ENCODE measurements around the gene RIPOR3.
"Not testable (repeated sequence)": the region's sequence is repeated elsewhere in the genome, so short reads cannot be mapped to it uniquely, and the experiment has no call there.

Gene RIPOR3

DNA sequence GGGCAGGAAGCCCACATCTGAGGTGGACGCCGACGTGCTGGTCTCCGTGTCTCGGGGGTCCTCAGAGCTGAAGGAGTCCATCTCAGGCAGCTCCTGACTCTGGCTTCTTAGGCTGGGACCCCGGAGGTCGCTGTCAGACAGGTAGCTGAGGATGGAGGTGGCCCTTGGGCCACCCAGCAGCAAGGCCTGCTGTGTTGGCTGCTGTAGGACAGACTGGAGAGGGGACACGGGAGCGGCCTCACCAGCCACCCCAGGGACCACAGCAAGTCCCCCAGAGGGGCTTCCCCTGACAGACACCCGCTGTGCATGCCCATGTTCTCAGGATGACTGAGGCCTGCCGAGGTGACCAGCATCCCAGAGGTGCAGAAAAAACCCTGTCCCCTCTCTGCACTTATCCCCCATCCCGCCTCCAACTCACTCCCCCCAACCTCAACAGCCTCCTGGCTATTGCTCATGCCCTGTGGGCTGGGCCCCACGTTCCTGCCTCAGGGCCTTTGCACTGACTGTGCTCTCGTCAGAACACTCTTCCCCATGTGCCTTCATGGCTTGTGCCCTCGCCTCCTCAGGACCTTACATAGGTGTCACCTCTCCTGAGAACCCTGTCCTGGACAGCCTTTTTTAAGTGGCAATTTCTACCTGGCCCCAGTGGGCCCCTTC lies 88.8 kb downstream of the RIPOR3 start:
- DNase-seq: no peak

DNA sequence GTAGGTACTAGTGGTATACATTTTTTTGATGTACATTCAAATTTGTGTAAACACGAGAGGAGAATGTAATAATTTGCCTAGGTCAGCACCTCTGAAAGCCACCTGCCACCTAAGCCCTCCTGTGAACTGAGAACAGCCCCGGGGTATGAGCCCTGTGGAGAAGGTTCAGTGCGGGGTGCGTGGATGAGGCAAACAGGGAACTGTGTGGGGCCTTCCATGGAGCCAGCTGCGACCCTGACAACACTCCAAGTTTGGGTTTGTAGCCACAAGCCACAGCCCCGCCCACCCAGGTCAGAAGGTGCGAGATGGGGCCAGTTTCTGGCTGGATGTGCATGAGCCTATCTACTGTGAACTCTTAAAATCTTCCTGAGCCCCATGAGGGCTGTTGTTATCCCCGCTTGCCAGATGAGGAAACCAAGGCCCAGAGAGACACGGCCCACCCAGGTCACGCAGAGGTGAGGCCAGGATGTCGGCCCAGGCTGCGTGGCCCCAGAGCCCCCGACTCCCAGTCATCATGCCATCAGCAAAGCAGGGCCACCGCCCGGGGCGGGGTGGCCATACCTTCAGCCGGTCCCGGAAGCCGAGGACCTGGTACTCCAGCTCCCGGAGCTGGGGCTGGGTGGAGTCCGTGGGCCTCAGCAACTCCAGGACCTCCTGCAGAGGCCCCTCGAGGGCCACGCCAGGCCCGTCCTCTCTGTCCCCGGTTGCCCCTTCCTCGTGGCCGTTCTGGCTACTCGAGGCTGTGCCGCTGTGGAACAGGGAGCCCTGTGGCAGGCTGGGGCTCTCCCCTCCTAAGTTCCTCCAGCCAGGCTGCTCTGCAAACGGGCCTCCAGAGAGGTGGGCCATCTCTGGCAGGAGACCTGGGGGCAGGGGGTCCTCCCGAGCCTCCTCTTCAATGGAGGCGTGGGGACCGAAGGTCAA lies 89.6 kb downstream of the RIPOR3 start:
- DNase-seq: no peak

DNA sequence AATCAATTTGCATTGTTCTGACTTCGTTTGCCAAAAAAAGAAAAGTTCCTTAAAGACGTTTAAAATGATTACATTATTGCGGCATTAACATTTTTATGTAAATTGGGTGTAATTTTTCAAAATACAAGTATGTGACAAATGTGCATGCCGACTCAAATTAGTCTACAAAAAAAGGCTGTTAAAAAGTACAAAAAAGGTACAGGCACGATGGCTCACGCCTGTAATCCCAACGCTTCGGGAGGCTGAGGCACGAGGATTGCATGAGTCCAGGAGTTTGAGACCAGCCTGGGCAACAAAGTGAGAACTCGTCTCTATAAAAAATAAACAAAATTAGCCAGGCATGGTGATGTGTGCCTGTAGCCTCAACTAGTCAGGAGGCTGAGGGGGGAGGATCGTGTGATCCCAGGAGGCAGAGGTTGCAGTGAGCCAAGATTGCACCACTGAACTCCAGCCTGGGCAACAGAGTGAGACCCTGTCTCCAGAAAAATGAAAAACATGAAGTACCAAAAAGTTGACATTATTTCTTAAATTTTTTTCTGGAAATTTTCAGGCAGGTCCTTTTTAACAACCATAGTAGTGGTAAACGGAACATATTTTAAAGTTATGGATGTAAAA lies 91.0 kb downstream of the RIPOR3 start:
- no peak for DNase-seq

DNA sequence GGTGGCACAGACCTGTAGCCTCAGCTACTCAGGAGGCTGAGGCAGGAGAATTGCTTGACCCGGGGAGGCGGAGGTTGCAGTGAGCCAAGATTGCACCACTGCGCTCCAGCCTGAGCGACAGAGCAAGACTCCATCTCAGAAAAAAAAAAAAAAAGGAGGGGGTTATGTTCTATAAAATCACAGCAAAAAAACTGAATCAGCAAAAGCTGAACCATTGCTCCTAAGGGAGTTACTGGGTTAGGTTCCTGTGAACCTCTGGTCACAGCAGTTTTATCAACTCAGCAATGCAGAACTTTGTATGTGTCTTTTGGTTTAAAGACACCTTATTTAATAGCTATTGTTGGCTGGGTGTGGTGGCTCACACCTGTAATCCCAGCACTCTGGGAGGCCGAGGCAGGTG lies 92.6 kb downstream of the RIPOR3 start:
- not testable (repeated sequence) for DNase-seq

DNA sequence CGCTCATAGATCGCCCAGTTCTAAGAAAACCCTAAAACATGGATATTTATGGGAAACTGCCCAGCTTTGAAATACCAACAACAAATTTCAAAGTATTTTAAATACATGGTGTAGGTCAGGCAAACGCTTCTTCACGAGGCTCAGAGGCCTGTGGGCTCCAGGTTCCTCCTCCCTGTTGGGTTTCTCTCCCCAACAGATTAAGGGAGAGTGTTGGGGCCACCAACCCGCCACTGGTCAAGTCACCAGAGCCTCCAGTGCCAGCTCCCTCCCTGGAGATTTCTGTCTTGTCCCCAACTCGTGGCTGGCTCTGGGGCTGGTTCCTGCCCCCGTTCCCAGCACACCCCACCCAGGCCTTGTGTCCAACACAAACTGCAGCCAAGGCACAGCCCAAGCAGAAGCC lies 93.3 kb downstream of the RIPOR3 start:
- DNase-seq: no peak

DNA sequence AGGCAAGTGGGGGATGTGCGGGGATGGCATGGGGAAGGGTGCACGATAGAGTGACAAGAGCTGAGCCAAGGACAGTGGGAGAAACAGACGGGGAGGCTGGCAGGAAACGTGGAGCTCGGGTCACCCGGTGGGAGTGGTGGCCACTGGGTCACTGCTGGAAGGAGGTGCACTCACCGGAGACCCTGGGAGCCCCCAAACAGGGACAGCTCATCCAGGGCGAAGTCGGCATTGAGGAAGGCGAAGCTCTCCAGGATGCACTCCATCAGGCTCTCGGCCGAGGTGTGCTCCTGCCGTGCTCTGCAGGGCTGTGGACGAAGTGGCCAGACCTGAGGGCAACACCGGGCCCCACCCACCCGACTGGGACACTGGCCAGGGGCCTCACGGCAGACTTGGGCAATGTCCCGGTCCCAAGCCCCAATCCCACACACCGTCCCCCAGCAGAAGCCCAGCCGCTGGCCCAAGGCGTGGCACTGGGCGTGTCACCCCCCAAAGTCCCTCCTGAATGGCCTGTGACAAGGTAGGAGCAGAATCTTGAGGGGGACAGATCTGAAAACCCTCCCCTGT lies 93.9 kb downstream of the RIPOR3 start:
- no peak for DNase-seq

DNA sequence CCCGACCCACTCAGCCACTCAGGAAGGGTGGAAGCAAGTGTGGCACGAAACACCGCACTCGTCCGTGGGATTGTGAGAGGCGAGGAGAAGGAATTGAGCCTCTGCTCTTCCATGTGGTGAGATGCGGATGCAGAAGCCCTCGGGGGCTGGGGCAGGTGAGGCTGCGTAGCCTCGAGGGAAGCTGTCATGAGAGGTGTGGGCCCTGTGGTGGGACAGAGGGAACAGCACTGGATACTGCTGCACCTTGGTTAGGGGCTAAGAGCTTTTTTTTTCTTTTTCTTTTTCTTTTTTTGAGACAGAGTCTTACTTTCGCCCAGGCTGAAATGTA lies 94.7 kb downstream of the RIPOR3 start:
- no peak for DNase-seq

DNA sequence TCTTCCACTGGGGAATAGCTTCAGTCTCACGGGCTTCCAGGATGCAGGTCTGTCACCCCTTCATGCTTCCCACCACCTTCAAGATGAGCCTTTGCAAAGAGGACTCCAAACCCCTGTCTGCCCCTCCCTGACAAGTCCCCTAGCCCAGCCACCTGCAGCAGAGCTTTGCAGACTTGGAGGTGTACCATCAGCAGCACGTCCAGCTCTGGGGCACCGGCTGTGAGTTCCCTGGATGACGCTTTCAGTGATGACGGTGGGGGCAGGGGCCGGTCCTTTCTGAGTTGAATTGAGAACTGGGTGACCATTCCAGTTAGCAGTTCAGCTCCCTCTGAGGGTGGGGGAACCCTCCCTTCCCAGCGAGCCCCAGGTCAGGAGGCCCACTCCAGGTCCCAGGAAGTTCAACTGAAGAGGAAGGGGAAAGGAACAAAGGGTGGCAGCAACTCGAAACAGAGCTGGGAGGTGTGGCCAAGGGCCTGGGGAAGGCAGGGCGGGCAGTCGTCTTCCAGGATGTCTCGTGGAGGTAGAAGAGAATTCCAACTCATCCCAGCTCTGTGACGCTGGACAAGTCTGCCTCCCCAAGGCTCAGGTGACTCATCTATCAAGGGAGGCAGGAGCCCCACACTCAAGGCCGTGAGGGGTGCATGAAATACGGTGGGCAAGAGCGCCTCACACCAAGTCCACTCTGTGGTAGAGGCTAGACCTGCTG lies 95.2 kb downstream of the RIPOR3 start:
- no peak for DNase-seq

DNA sequence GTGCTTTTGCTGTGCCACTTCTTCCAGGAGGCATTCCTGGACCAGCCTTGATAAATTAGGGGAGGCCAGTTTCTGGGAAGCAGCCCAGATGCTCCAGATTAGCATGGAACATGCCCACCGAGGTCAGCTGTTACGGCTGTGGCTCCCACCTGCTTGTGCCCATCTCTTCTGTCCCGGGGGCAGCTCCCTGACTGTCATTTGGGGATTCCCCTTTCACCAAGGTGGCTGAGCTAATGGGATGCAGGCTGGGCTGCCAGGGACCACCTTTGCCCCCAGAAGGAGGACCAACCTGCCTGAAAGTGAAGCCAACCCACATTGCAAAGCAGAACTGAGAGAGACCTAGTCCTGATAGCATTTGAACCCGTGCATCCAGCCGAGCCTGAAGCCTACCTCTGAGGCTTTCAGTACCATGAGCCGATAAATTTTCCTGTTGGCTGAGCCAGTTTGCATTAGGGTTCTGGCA lies 95.9 kb downstream of the RIPOR3 start:
- no peak for DNase-seq

DNA sequence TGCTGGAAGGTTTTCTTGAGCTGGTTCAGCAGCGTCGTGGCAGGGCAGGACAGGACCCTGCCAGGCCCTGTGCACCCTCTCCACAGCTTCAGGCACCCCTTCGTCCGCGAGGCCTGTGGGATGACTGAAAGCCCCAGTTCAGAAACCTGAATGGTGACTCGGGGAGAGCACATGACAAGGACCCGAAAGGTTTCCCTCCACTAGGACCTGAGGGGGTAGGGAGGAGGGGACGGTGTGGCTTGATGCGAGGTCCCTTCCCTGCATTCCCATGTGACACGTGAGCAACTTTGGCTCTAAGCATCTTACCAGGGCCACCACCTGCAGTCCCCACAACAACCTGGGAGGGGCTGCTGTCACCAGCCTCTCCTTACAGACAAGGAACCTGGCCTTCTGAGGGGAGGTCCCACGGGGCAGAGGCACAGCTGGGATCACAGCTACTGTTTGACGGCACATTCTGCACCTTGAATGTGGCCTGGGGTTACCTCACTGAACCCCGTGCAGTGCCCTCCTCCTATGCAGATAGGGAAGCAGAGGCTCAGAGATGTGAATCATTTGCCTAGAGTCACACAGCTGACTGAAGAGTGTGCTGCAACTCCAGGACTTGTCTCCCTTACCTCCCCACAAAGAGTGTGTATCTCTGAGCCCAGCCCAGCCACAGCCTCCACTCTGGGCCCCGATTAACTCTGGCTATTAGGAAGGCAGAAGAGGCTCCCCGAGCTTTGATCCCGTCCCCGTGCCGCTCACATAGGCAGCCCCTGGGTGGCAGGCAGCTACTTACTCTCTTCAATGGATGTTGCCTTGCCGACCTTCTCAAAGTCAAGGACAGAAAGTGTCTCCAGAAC lies 96.5 kb downstream of the RIPOR3 start:
- DNase-seq: no peak

DNA sequence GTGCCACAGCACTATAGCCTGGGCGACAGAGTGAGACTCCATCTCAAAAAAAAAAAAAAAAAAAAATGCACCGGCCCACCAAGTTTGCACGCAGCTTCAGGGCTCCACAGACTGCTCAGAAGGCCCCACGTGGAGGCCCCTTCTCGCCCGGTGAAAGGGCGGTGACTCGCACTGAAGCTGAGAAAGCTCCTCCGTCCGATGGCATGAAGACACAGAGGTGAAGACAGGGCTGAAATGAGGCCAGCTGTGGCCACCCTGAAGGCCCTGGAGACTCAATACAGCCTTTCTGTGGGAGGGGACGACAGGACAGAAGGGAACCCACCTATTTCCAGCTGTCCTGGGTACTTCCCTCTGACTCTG lies 97.1 kb downstream of the RIPOR3 start:
- DNase-seq: no peak

DNA sequence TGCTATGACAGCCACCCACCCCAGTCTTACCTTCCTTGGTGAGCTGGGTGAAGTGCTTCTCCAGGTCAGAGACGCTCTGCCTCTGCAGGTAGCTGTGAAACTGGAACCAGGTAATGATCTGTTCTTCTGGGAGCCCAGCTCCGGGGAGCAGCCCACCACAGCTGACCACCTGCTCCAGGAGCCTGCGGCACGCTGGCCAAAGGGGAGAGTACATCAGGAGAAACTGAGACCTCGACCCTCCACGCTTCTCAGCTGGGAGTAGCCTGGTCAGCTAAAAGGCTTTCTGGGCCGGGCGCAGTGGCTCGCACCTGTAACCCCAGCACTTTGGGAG lies 98.4 kb downstream of the RIPOR3 start:
- DNase-seq: no peak

DNA sequence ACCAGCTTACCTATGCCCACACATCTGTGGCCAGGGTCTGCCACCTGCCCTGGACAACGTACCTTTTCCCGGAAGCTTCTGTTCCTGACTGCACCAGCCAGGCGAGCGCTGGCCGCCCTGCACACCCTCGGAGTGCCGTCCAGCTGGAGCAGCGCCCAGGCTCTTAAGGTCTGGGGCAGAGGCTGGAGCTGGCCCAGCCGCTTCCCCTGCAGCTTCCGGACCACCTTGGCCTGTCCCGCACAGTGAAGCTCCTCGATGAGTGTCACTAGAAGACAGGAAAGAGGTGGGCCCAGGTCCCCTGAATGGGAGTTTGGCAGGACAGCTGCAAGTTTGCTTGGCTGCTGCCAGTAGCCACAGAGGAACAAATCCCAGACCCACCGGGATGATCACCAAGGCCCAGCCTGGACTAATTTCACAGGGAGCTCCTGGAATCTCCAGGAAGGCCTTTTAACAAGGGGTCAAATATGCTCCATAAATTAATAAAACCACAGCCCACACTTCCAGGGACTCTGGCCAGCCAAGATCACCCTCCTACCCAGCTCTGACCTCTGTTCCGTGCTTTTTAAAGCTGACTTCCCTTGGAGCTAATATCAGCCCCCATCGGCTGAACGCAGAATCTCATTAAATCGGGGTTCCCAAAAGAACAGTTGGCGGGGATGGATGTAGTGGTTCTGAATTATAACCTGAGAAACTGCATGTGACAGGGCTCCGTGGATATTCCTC lies 98.9 kb downstream of the RIPOR3 start:
- no peak for DNase-seq

DNA sequence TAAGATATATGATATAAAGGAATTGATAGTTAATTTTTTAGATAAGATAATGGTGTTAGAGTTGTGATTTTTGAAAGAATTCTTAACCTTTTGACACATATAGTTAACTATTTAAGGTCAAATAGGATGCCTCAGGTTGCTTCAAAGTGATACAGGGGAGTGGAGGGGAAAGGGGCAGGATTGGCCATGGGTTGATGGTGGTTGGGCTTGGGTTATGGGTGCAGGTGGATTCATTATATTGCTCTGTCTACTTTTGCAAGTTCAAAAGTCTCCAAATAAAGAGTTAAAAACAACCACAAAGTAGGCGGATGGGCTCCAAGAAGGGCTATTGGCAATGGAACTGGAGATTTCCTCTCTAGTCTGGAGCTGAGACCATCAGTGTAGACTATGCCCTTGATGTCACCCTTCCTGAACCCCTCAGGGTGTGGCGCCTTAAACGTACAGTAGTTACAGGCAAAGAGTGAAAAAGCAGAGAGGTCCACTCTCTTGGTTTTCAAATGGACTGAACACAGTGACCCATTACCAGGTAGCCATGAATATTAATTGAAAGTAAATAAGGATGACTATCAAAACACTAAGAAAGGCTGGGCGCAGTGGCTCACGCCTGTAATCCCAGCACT lies 100.0 kb downstream of the RIPOR3 start:
- no peak for DNase-seq

DNA sequence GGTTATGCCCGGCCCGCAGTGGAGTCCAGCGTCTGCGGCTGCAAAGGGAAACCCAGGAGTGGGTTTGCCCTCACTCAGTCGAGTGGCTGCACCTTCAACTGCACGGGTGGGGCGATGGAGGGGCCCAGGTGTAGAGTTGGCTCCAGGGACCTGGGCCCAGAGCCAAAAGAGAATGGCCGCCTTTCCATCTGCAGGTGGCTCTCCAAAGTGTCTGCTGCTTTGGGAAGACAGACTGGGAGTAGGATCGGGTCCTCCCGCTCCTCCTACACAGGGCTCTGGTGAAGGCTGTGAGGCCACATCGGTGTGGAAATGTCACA lies 101.0 kb downstream of the RIPOR3 start:
- no peak for DNase-seq

DNA sequence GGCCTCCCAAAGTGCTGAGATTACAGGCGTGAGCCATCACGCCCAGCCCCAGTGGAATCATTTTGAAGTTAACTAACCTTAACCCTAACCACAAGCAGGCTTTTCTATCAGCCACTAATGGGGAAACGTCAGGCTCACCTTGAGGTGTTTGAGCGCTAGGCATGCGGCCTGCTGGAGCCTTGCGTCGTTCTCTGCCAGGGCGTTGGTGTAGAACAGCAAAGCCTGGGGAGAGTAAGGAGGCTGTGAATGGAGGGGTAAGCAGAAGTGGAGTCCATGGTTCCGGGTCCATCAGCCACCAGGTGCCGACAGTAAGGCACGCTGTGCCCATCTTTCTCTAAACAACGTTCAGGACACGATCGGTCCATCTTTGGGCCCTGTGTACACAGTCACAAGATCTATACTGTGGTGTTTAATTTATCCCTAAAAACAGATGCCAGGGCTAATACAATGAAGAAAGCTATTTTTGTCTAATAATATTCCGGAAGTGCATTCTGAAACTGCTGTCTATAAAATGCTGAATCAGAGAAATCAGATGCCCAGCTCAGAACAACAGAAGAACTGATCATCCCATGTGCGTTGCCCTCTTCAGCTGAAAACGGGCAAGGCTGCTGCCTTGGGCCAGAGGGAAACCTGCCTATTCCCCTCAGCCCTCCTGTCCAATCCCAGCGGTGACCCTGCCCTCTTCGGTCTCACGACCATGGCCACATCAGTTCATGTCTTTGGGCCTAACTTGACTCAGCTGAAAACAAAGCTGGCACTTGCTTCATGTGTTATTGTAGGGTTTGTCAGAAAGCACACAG lies 101.6 kb downstream of the RIPOR3 start:
- no peak for DNase-seq

DNA sequence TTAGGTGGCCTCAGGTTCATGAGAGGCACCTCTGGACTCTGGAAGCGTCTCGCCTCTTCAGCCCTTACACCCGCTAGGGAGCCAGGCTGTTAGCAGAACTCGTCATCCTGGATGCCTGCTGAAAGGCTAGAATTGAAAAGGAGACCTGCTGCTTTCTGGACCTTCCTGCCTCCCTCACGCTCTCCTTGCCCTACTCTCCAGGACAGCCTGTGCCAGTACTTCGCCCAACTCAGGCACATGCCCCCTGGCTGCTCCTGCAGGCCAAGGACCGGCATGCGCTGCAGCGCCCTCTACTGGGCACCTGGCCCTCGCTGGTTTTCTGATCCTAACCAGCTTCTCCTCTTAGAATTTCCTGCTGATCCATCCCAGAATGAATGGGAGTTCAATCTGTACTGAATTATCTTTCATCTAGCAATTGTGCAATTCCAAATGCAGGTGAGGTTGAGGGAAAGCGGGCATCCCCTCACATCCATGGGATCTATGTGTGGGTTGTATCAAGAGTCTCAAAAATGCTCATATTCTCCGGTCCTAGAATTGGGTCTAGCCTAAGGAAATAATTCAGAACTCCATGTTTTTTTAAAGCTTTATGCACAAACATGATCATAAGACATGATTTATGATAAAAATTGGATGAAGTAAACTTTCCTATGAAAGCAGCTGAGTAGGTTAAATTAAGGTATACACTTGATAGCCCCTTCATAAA lies 103.2 kb downstream of the RIPOR3 start:
- peak; percentile 54 for DNase-seq

DNA sequence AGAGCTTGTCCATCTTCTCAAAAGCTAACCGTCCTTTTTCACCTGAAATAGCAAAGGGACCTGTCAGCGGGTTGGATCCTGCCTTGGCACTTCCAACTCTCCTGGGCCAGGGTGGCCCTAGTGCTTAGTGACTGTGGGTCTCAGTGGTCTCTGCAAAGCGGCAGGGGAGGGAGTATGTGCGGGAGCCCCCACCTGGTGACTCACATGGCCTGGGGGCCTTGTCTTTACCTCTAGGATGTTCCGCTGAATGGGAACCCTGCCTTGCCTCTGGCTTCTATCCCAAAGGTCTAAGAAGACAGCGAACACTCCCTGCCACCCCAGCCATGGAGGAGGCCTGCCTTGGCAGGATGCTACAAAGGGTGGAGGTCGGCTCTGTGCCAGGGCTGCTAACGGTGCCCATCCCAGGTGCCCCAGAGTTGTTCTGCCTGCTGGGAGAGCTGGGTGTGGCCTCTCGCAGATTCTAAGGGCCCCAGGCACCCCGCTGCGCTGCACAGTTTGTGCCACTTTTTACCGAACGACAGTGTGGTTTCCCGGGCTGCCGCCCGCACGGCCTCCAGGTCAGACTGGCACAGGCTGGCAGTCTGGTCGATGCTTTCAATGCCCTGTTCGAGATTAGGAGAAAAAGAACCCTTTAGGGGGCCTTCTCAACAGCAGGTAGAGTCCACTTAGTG lies 103.9 kb downstream of the RIPOR3 start:
- DNase-seq: no peak
